SU-DHL-6 (cell line): ENCODE measurements around the gene ARHGAP30.

Source experiments
- H2AFZ ChIP-seq: fragments of 200-600 bp; sonication (generic); 2 replicates; pipeline ENCODE4 v1.6.1; 2014; ENCODE audit warnings: low read depth, mild to moderate bottlenecking, moderate library complexity, mixed read lengths, antibody characterized with exemption, low read length; ENCODE audit not compliant: severe bottlenecking
- H3F3A ChIP-seq: fragments of 200-600 bp; shearing (Covaris generic); 2 replicates; pipeline ENCODE4 v1.6.0; 2016; ENCODE audit warnings: antibody characterized with exemption, mild to moderate bottlenecking; ENCODE audit not compliant: insufficient read depth
- H3K27ac ChIP-seq: fragments of 200-600 bp; sonication (generic); 2 replicates; pipeline ENCODE4 v1.5.1; 2016; ENCODE audit warnings: low read depth, mild to moderate bottlenecking, low read length, moderate library complexity, mixed read lengths
- H3K27me3 ChIP-seq: fragments of 200-600 bp; sonication (generic), shearing (Covaris generic); 2 replicates; pipeline ENCODE4 v1.6.0; 2014; ENCODE audit warnings: mild to moderate bottlenecking, low read length
- H3K36me3 ChIP-seq: fragments of 200-600 bp; sonication (generic); 2 replicates; pipeline ENCODE4 v1.6.1; 2014; ENCODE audit warnings: mild to moderate bottlenecking, low read length, mixed read lengths
- H3K4me2 ChIP-seq: fragments of 300-600, 200-600 bp; shearing (Covaris generic), sonication (generic); 2 replicates; pipeline ENCODE4 v1.6.0; 2014; ENCODE audit warnings: low read length, low read depth, mild to moderate bottlenecking; ENCODE audit not compliant: poor library complexity, severe bottlenecking
- H3K4me3 ChIP-seq: fragments of 200-600 bp; sonication (generic); 2 replicates; pipeline ENCODE4 v1.5.1; 2014; ENCODE audit warnings: antibody characterized with exemption, low read length, mild to moderate bottlenecking, mixed read lengths; ENCODE audit not compliant: insufficient read depth, poor library complexity, severe bottlenecking
- H3K79me2 ChIP-seq: fragments of 200-600 bp; sonication (generic); 2 replicates; pipeline ENCODE4 v1.6.1; 2014; ENCODE audit warnings: mild to moderate bottlenecking, low read length, moderate library complexity; ENCODE audit not compliant: insufficient read depth
- H3K9ac ChIP-seq: fragments of 200-600 bp; sonication (generic); 2 replicates; pipeline ENCODE4 v1.7.0; 2014; ENCODE audit warnings: mild to moderate bottlenecking, low read length
- H3K9me2 ChIP-seq: fragments of 200-600 bp; sonication (generic); replicated peaks from 2 replicates; pipeline ENCODE4 v1.6.1; 2014; ENCODE audit warnings: low read length; ENCODE audit not compliant: insufficient read depth
- H3K9me3 ChIP-seq: fragments of 200-600 bp; sonication (generic); 2 replicates; pipeline ENCODE4 v1.6.1; 2014; ENCODE audit warnings: low read length, mixed read lengths; ENCODE audit not compliant: insufficient read depth
- H4K20me1 ChIP-seq: fragments of 200-600 bp; sonication (generic); 2 replicates; pipeline ENCODE4 v1.6.1; 2014; ENCODE audit warnings: low read depth, mild to moderate bottlenecking, antibody characterized with exemption, low read length, moderate library complexity, mixed read lengths
- EZH2phosphoT487 ChIP-seq: fragments of 200-600 bp; sonication (generic), shearing (Covaris generic); conservative IDR thresholded peaks from 2 replicates; pipeline ENCODE4 v1.6.1; 2018; ENCODE audit warnings: mild to moderate bottlenecking, antibody characterized with exemption, low read length, moderate library complexity, mixed read lengths
- TF ChIP-seq, protein P1 (sequence below): fragments of 200-600 bp; sonication (generic); IDR thresholded peaks from one replicate; pipeline ENCODE4 v1.5.1; 2017; ENCODE audit warnings: antibody characterized with exemption, mild to moderate bottlenecking, low read length, moderate library complexity; ENCODE audit not compliant: insufficient read depth, poor library complexity, severe bottlenecking

The ARHGAP30 gene

DNA sequence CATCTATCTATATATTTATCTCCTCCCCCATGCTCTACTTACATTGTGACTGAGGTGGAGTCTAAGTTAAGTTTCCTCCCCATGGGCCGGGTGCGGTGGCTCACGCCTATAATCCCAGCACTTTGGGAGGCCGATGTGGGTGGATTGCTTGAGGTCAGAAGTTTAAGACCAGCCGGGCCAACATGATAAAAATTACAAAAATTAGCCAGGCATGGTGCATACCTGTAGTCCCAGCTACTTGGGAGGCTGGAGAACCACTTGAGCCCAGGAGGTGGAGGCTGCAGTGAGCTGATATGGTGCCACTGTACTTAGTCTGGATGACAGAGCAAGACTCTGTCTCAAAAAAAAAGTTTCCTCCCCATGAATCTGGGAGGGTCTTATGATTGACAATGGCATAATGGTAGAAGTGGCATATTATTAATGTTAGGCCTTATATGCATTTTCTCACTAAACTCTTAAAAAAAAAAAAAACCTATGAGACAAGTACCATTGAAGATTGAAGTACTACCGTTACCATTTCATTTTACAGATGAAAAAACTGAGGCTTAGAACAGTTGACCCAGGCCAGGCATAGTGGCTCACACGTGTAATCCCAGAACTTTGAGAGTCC, 60.0 kb downstream of the ARHGAP30 start:
- Histone ChIP-seq H3K9me2 (no peaks in the 10 kb centered on the region), H3K36me3 (no peaks in the 10 kb centered on the region), H3K9ac (no peak overlapping the region), H3K79me2 (no peaks in the 10 kb centered on the region; the same call in 1 of the 2 replicates), H3K4me3 (no peak overlapping the region), H3K27ac (no peak overlapping the region), H3K4me2 (no peak overlapping the region), H4K20me1 (no peaks in the 10 kb centered on the region), H3K27me3 (no peaks in the 10 kb centered on the region), H2AFZ (no peak overlapping the region), H3K9me3 (no peaks in the 10 kb centered on the region), H3F3A (no peaks in the 10 kb centered on the region)
- TF ChIP-seq, protein P1, sequence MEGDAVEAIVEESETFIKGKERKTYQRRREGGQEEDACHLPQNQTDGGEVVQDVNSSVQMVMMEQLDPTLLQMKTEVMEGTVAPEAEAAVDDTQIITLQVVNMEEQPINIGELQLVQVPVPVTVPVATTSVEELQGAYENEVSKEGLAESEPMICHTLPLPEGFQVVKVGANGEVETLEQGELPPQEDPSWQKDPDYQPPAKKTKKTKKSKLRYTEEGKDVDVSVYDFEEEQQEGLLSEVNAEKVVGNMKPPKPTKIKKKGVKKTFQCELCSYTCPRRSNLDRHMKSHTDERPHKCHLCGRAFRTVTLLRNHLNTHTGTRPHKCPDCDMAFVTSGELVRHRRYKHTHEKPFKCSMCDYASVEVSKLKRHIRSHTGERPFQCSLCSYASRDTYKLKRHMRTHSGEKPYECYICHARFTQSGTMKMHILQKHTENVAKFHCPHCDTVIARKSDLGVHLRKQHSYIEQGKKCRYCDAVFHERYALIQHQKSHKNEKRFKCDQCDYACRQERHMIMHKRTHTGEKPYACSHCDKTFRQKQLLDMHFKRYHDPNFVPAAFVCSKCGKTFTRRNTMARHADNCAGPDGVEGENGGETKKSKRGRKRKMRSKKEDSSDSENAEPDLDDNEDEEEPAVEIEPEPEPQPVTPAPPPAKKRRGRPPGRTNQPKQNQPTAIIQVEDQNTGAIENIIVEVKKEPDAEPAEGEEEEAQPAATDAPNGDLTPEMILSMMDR = no peak
- no peak for TF ChIP-seq EZH2phosphoT487

DNA sequence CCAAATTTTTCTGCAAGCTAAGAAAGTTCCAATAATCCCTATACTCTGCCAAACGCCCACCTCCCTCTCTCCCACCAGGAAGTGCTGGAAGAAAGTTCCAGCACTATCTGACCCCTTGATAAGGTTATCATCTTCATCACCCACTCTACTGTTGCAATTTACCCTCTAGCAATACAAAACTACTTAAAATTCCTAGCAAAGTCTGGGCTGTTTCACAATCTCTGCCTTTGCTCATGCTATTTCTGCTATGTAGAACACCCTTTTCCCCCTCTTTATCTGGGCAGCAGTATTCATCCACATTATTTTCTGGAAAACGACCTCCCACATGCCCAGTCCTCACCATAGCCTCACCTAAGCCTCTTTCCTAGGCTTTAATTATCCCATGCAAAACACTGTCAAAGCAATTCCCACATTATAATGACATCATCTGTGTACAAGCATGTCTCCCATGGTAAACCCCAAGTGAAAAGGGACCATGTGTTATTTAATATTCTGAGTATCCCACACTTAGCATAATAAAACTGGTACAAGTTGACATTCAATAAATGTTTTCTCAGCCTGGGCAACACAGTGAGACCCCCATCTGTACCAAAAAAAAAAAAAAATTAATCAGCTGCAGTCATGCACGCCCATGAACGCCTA, 60.7 kb downstream of the ARHGAP30 start:
- TF ChIP-seq, protein P1 = no peak
- TF ChIP-seq EZH2phosphoT487 = no peak
- H3K9me3 ChIP-seq = no peaks in the 10 kb centered on the region
- H3K27ac ChIP-seq = no peak overlapping the region
- no peaks in the 10 kb centered on the region for H3K9me2 ChIP-seq
- H3K27me3 ChIP-seq = no peaks in the 10 kb centered on the region
- no peak overlapping the region for H2AFZ ChIP-seq
- H3K36me3 ChIP-seq = no peaks in the 10 kb centered on the region
- H4K20me1 ChIP-seq = no peaks in the 10 kb centered on the region
- no peaks in the 10 kb centered on the region for H3F3A ChIP-seq
- no peak overlapping the region for H3K4me3 ChIP-seq
- no peak overlapping the region for H3K9ac ChIP-seq
- no peaks in the 10 kb centered on the region; the same call in 1 of the 2 replicates for H3K79me2 ChIP-seq
- H3K4me2 ChIP-seq = no peak overlapping the region

DNA sequence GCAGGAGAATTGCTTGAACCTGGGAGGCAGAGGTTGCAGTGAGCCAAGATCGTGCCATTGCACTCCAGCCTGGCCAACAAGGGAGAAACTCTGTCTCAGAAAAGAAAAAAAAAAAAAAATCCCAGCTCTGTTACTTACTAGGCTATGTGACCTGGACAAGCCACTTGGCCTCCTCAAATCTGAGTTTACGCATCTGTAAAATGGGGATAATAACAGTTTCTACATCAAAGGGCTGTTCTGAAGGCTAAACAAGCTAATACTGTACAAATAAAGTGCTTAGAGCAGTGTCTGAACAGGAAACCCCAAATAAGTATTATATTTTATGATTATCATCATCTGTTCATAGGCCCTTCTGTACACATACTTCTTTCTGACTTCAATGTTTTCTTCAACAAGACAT, 62.3 kb downstream of the ARHGAP30 start:
- H3K4me2 ChIP-seq = no peak overlapping the region
- no peak overlapping the region for H3K4me3 ChIP-seq
- H3F3A ChIP-seq = no peaks in the 10 kb centered on the region
- TF ChIP-seq, protein P1 = no peak
- no peak for TF ChIP-seq EZH2phosphoT487
- no peaks in the 10 kb centered on the region for H3K27me3 ChIP-seq
- H3K79me2 ChIP-seq = no peaks in the 10 kb centered on the region; the same call in 1 of the 2 replicates
- H3K9ac ChIP-seq = no peak overlapping the region
- H3K9me3 ChIP-seq = no peaks in the 10 kb centered on the region
- no peak overlapping the region for H2AFZ ChIP-seq
- no peaks in the 10 kb centered on the region for H4K20me1 ChIP-seq
- no peaks in the 10 kb centered on the region for H3K9me2 ChIP-seq
- no peak overlapping the region for H3K27ac ChIP-seq
- H3K36me3 ChIP-seq = no peaks in the 10 kb centered on the region
